Measurements from ENCODE around the gene RLBP1.

- peak; percentile 79 to 92 (median 86) for TF ChIP-seq CTCF (IDR thresholded peaks at IDR 0.05)
- no peak for TF ChIP-seq POLR2A (IDR thresholded peaks at IDR 0.05)
Observed at GRCh38 chr15:89177633-89178306, 43.6 kb downstream of the RLBP1 start.
